OCI-LY1 (cell line): ENCODE measurements around the gene NCR1.

ENCODE experiments used
- EZH2 ChIP-seq: fragments of 200-600 bp; sonication (generic), shearing (Covaris generic); IDR thresholded peaks from 2 replicates; pipeline ENCODE4 v1.8.0; 2017; ENCODE audit warnings: borderline replicate concordance, mixed run types, mild to moderate bottlenecking, antibody characterized with exemption, low read length, moderate library complexity, mixed read lengths
- TF ChIP-seq, protein P1 (sequence below): fragments of 200-600 bp; sonication (generic), shearing (Covaris generic); IDR thresholded peaks from 2 replicates; pipeline ENCODE4 v1.5.1; 2017; ENCODE audit warnings: mild to moderate bottlenecking, antibody characterized with exemption, low read length, moderate library complexity, mixed read lengths

- TF ChIP-seq, protein P1, sequence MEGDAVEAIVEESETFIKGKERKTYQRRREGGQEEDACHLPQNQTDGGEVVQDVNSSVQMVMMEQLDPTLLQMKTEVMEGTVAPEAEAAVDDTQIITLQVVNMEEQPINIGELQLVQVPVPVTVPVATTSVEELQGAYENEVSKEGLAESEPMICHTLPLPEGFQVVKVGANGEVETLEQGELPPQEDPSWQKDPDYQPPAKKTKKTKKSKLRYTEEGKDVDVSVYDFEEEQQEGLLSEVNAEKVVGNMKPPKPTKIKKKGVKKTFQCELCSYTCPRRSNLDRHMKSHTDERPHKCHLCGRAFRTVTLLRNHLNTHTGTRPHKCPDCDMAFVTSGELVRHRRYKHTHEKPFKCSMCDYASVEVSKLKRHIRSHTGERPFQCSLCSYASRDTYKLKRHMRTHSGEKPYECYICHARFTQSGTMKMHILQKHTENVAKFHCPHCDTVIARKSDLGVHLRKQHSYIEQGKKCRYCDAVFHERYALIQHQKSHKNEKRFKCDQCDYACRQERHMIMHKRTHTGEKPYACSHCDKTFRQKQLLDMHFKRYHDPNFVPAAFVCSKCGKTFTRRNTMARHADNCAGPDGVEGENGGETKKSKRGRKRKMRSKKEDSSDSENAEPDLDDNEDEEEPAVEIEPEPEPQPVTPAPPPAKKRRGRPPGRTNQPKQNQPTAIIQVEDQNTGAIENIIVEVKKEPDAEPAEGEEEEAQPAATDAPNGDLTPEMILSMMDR = no peak
- TF ChIP-seq EZH2 = no peak
These were observed 53.9 kb downstream of the NCR1 start for GRCh38 chr19:54959840-54960239.
